ENCODE data around the gene APOBEC3F. TPM values are rescaled to one million over a fixed set of nuclear protein-coding genes. Genes with fewer than 3 reads are reported as not detected.
"Not testable (repeated sequence)": the region's sequence is repeated elsewhere in the genome, so short reads cannot be mapped to it uniquely, and the experiment has no call there.

Gene APOBEC3F
- total and polyA plus RNA-seq, 8 donors, result 1.7 to 8.6 (median 3.4) TPM

DNA sequence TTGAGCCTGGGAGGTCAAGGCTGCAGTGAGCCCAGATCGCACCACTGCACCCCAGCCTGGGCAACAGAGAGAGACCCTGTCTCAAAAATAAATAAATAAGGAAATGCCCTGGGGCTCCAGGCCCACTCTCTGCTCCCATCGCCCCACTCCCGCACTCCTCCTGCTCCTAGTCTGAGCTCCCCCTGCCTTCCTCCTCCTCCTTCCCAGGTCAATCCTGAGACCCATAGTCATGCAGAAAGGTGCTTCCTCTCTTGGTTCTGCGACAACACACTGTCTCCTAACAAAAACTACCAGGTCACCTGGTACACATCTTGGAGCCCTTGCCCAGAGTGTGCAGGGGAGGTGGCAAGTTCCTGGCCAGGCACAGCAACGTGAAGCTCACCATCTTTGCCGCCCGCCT is 29.5 kb downstream of the APOBEC3F start:
- H3K27ac ChIP-seq, result no peak overlapping the region
- WGBS, 2 donors, result 90% methylated on average over 7 of the region's 7 CpGs
- H3K4me1 ChIP-seq, result no peaks in the 10 kb centered on the region
- no peaks in the 10 kb centered on the region for H3K9me3 ChIP-seq
- TF ChIP-seq, protein P1, sequence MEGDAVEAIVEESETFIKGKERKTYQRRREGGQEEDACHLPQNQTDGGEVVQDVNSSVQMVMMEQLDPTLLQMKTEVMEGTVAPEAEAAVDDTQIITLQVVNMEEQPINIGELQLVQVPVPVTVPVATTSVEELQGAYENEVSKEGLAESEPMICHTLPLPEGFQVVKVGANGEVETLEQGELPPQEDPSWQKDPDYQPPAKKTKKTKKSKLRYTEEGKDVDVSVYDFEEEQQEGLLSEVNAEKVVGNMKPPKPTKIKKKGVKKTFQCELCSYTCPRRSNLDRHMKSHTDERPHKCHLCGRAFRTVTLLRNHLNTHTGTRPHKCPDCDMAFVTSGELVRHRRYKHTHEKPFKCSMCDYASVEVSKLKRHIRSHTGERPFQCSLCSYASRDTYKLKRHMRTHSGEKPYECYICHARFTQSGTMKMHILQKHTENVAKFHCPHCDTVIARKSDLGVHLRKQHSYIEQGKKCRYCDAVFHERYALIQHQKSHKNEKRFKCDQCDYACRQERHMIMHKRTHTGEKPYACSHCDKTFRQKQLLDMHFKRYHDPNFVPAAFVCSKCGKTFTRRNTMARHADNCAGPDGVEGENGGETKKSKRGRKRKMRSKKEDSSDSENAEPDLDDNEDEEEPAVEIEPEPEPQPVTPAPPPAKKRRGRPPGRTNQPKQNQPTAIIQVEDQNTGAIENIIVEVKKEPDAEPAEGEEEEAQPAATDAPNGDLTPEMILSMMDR (IDR thresholded peaks at IDR 0.05), result no peak
- ATAC-seq (no peak), FAIRE-seq (no peak), DNase-seq (no peak)
- H3K36me3 ChIP-seq, result no peaks in the 10 kb centered on the region
- intact Hi-C loops (cut with DNase I), result no loop called here
- H3K27me3 ChIP-seq, result no peaks in the 10 kb centered on the region
- H3K4me3 ChIP-seq, result no peak overlapping the region

DNA sequence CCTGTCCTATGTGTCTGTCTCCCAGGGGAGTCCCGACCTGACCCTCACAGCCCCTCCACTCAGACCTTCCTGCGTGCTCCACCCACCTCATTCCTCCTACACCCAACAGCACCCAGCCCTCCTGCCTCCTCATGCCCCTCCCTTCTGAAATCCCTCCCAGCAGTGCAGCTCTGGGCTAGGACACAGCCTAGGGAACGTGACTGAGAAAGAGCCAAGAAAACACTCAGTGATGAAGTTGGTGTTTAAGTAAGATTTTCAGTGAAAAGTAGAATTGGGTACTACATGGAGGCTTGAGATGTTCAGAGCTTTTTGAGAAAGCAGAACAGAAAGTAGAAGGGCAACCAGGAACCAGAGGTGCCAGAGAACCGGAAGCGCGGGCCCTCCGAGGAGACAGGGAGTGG is 31.9 kb downstream of the APOBEC3F start:
- H3K27ac ChIP-seq; DNase-seq; H3K4me1 ChIP-seq; ATAC-seq; H3K36me3 ChIP-seq; intact Hi-C loops (cut with DNase I); FAIRE-seq; H3K4me3 ChIP-seq; H3K9me3 ChIP-seq; H3K27me3 ChIP-seq: not testable (repeated sequence)
- 82 to 93% methylated on average over 6 of the region's 7 CpGs for WGBS, 2 donors

DNA sequence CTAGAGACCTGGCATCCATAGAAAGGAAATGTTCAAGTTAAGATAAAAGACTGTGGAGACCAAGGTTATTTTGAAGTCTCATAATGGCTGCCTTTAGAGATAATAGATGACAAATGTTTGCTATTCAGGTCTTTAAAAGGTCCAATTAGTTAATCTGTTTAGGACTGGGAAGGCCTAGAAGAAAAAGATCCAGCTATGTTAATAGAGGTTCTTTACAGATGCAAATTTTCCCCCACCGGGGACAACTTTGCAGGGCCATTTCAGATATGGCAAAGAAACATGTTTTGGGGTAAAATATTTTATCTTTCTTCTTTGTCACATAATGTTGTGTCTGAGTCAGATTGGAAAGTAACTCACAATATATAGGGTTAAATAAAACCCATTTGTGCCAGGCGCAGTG is 33.3 kb downstream of the APOBEC3F start:
- H3K27me3 ChIP-seq, result no peaks in the 10 kb centered on the region
- no peak overlapping the region for H3K4me3 ChIP-seq
- ATAC-seq, result no peak
- TF ChIP-seq, protein P1 (IDR thresholded peaks at IDR 0.05), result no peak
- H3K9me3 ChIP-seq, result no peaks in the 10 kb centered on the region
- H3K36me3 ChIP-seq, result no peaks in the 10 kb centered on the region
- no peak for FAIRE-seq
- no peaks in the 10 kb centered on the region for H3K4me1 ChIP-seq
- no peak overlapping the region for H3K27ac ChIP-seq
- no peak for DNase-seq
- intact Hi-C loops (cut with DNase I), result no loop called here
- WGBS, 2 donors, result 47 to 50% methylated on average over 2 of the region's 2 CpGs

DNA sequence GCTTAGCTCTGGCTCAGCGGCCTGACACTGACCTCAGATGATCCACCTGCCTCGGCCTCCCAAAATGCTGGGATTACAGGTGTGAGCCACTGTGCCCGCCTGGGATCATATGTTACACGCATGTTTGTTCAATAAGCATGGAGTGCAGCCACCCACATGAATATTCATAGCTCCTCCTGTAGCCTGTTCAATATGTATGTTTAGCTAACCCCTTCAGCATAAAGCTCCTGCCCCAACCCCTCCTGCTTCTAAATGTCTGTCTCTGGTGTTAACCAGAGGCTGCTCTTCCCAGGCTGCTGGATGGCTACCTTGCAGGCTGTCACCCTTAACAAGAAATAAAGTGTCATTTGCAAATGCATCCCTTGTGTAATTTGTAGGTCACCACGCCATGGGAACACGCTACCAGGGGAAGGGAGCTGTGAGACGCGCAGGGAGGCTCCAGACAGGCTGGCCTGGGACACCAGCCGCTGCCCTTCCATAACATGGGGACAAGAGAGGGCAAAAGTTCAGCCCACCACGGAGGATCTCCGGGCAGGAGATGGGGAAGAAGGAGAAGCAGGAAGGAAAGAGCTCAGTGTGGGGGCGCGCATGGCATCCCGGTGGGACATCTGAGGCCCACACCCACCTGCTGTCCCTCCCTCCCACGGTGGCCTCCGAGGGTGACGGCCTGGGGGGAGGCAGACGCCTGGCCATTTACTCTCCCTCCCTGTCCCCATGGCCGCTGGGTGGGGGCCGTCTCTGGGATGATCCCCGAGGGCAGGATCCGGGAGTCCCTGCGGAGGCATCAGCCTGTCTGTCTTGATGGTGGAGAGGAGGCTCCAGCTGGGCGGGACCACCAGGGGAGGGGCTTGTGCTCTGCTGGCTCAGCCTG is 35.7 kb downstream of the APOBEC3F start:
- DNase-seq; H3K27ac ChIP-seq; H3K9me3 ChIP-seq; intact Hi-C loops (cut with DNase I); H3K27me3 ChIP-seq; H3K4me1 ChIP-seq; H3K36me3 ChIP-seq; FAIRE-seq: not testable (repeated sequence)
- WGBS, 2 donors, result 60 to 62% methylated on average over 15 to 21 of the region's 24 CpGs
- H3K4me3 ChIP-seq, result peak overlapping the region in 1 of 4 donors; percentile 17
- peak in 3 of 4 donors; percentile 4 to 35 (median 6) for ATAC-seq

DNA sequence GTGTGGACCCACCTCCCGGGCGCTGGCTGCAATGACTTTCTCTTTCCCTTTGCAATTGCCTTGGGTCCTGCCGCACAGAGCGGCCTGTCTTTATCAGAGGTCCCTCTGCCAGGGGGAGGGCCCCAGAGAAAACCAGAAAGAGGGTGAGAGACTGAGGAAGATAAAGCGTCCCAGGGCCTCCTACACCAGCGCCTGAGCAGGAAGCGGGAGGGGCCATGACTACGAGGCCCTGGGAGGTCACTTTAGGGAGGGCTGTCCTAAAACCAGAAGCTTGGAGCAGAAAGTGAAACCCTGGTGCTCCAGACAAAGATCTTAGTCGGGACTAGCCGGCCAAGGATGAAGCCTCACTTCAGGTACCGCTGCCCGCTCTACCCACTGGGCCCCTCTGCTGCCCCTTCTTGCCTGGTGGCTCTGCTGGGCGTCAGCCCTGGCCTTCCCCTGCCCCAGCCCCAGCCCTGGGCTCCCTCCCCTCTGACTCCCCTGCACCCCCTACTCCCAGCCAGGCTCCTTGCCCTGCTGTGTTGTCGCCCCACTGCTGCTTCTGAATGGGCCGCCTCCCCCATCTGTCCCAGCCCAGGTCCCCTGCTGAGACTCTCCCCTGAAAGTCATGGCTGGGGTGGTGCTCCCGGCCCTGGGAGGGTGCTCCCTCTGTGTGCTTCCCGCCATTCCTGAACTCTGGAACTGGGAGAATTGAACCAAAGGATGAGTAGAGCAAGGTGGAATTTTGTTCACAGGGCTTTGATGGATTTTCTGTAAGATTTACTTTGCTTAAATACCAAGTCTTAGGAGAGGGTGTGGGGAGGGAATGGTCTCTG is 36.6 kb downstream of the APOBEC3F start, which contains the start of gene APOBEC3G:
Gene APOBEC3G (plus strand): TSS at position 250 of the 815 bp plus-strand sequence. CDS start 87 bp downstream, at position 337.
- FAIRE-seq (peak; percentile 97), DNase-seq (peak in 3 of 6 donors; percentile 12 to 32 (median 27)), ATAC-seq (peak; percentile 78 to 92 (median 89))
- H3K4me1 ChIP-seq; H3K9me3 ChIP-seq; H3K36me3 ChIP-seq; intact Hi-C loops (cut with DNase I); H3K27me3 ChIP-seq: not testable (repeated sequence)
- WGBS, 2 donors, result 38 to 44% methylated on average over 10 to 14 of the region's 17 CpGs
- Histone ChIP-seq H3K4me3 (peak within 1 kb of the TSS in 2 of 4 donors; percentile 17 to 37), H3K27ac (peak within 1 kb of the TSS in 3 of 4 donors; percentile 28 to 64 (median 58))

DNA sequence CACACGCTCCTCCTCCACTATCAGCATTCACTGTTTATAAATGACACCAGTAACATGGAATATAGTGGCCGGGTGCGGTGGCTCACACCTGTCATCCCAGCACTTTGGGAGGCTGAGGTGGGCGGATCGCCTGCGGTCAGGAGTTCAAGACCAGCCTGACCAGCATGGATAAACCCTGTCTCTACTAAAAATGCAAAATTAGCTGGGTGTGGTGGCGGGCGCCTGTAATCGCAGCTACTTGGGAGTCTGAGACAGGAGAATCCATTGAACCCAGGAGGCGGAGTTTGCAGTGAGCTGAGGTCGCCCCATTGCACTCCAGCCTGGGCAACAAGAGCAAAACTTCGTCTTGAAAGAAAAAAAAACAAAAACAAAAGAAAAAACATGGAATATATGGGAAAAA is 37.2 kb downstream of the APOBEC3F start:
- H3K9me3 ChIP-seq; DNase-seq; H3K4me1 ChIP-seq; H3K27me3 ChIP-seq; ATAC-seq; H3K27ac ChIP-seq; FAIRE-seq; H3K36me3 ChIP-seq; intact Hi-C loops (cut with DNase I): not testable (repeated sequence)
- peak overlapping the region in 1 of 4 donors; percentile 37 for H3K4me3 ChIP-seq
- 89 to 97% methylated on average over 12 of the region's 12 CpGs for WGBS, 2 donors
